IgD-negative memory B cell (primary cell): ENCODE data around the gene INPP5A. TPM values are rescaled to one million over a fixed set of nuclear protein-coding genes. Genes with fewer than 3 reads are reported as not detected.
A peak's percentile ranks its signal among the peaks of the same experiment; 100 is the strongest.

Experiments used
- H3K27ac Mint-ChIP-seq, 3 donors: one replicate each; pipeline ENCODE4 v1.8.0; 2020 to 2022; ENCODE audit warnings: mild to moderate bottlenecking in 3 of 3, mixed read lengths in 3 of 3, moderate library complexity in 1 of 3
- H3K27me3 Mint-ChIP-seq: one replicate; pipeline ENCODE4 v1.8.0; 2021; ENCODE audit warnings: mixed read lengths
- H3K36me3 Mint-ChIP-seq: one replicate; pipeline ENCODE4 v1.8.0; 2020; ENCODE audit warnings: mild to moderate bottlenecking, mixed read lengths
- H3K4me1 Mint-ChIP-seq, 3 donors: one replicate each; pipeline ENCODE4 v1.8.0; 2020 to 2022; ENCODE audit warnings: mixed read lengths in 3 of 3, mild to moderate bottlenecking in 1 of 3
- H3K4me3 Mint-ChIP-seq, 4 donors: one replicate each; pipeline ENCODE4 v1.8.0; 2020 to 2022; ENCODE audit warnings: mild to moderate bottlenecking in 4 of 4, mixed read lengths in 4 of 4, moderate library complexity in 3 of 4
- H3K9me3 Mint-ChIP-seq, 3 donors: one replicate each; pipeline ENCODE4 v1.8.0; 2020 to 2021; ENCODE audit warnings: mixed read lengths in 3 of 3, mild to moderate bottlenecking in 1 of 3
- polyA plus RNA-seq: library from polyadenylated mRNA; unstranded; fragments of 300-500 nt; fragmentation: Illumina TruSeq; gene quantifications from one replicate; pipeline ENCODE4 v1.2.3, GENCODE V29; 2021

INPP5A gene
- polyA plus RNA-seq, 1 donor from 2014 or later: 0.94 TPM

GRCh38 chr10:132777441-132777840, 239.9 kb downstream of the INPP5A start:
- Mint-ChIP-seq H3K4me1 (no peaks in the 10 kb centered on the region), H3K9me3 (no peaks in the 10 kb centered on the region), H3K4me3 (no peak overlapping the region), H3K36me3 (peaks cover 3% of the 10 kb centered on the region), H3K27ac (no peak overlapping the region), H3K27me3 (no peaks in the 10 kb centered on the region)

DNA sequence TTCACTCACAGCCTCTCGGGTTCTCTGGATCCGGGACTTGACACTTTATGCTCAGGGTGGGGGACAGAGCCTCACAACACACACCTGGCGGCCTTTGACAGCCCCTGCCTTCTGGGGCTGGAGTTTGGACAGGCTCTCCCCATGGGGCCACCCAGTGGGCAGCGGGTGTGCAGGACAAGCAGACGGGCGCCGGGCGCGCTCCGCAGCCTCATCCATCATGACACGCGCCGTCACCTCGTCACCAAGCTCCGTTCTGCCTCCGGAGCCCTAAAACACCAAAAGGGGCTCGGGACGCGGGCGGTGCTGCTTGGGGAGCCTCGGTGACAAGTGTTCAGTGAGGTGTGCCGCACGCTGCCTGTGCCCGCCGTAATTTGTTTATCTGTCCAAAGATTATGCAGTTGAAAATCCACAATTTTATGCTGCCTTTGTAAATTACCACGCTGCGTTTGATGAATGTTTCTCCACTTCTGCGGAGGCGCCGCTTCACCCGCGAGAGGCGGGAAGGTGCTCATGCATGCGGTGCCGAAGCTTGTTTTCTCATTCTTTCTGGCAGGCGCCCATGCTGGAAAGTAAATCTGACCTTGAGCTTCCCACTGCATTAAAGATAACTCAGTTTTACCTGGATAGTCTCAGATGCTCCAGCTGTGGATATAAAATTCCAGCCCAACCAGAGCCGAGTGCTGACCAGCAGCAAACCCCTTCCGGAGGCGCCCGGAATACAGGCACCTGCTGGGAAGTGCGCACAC, 242.1 kb downstream of the INPP5A start:
- Mint-ChIP-seq H3K27me3 (peaks cover 6% of the 10 kb centered on the region), H3K9me3 (peaks cover 0 to 4% (median 3%) of the 10 kb centered on the region in 3 donors), H3K4me3 (no peak overlapping the region), H3K36me3 (peaks cover 3% of the 10 kb centered on the region), H3K4me1 (peaks cover 0 to 4% (median 0%) of the 10 kb centered on the region in 3 donors), H3K27ac (no peak overlapping the region)

DNA sequence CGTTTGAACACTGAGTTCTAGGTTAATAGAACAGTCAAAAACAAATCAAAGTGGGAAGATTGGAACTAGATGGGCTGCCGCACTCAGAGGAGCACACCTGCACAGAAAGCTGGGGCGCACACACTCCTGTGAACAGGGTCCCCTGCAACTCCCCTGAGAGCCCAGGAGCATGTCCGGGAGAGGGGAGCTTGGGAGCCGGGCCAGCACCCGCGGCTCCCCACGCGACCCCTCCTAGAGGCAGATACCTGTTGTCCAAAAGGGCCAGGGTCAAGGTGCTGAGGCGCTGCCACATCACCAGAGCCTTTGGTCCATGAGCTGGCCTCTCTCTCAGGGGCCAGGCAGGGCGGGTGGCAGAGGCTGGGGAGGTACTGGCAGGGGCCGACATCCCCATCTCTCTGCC, 242.8 kb downstream of the INPP5A start:
- Mint-ChIP-seq H3K27me3 (peaks cover 6% of the 10 kb centered on the region), H3K36me3 (peaks cover 3% of the 10 kb centered on the region), H3K27ac (no peak overlapping the region), H3K4me3 (no peak overlapping the region), H3K9me3 (peaks cover 0 to 4% (median 3%) of the 10 kb centered on the region in 3 donors), H3K4me1 (peaks cover 0 to 4% (median 0%) of the 10 kb centered on the region in 3 donors)

DNA sequence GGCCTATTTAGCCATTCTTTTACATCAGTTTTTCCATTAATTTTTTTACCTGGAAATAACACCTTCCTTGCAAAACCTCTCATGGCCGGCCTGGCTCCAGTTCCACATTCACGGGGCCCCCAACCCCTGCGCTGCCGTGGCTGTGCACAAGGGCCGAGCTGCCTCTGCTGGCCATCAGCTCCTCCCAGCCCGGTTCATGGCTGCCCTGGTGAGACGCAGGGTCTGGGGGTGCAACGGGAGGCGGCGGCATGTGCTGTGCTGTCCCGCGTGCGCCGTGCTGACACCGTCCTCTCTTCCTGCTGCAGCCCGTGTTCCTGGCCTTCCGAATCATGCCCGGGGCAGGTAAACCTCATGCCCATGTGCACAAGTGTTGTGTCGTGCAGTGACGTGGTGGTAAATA, 244.0 kb downstream of the INPP5A start:
- H3K4me1 Mint-ChIP-seq: peaks cover 0 to 4% (median 0%) of the 10 kb centered on the region in 3 donors
- peaks cover 6% of the 10 kb centered on the region for H3K27me3 Mint-ChIP-seq
- peaks cover 3% of the 10 kb centered on the region for H3K36me3 Mint-ChIP-seq
- no peak overlapping the region for H3K4me3 Mint-ChIP-seq
- H3K27ac Mint-ChIP-seq: no peak overlapping the region
- H3K9me3 Mint-ChIP-seq: peaks cover 0 to 4% (median 3%) of the 10 kb centered on the region in 3 donors

GRCh38 chr10:132783165-132783939, 245.8 kb downstream of the INPP5A start:
- Mint-ChIP-seq H3K27ac (peak overlapping the region in 2 of 3 donors; percentile 63 to 64), H3K36me3 (no peaks in the 10 kb centered on the region), H3K27me3 (peaks cover 7% of the 10 kb centered on the region), H3K4me3 (peak overlapping the region in 2 of 4 donors; percentile 30 to 55), H3K9me3 (peaks cover 0 to 4% (median 3%) of the 10 kb centered on the region in 3 donors), H3K4me1 (peaks cover 0 to 4% (median 0%) of the 10 kb centered on the region in 3 donors)

DNA sequence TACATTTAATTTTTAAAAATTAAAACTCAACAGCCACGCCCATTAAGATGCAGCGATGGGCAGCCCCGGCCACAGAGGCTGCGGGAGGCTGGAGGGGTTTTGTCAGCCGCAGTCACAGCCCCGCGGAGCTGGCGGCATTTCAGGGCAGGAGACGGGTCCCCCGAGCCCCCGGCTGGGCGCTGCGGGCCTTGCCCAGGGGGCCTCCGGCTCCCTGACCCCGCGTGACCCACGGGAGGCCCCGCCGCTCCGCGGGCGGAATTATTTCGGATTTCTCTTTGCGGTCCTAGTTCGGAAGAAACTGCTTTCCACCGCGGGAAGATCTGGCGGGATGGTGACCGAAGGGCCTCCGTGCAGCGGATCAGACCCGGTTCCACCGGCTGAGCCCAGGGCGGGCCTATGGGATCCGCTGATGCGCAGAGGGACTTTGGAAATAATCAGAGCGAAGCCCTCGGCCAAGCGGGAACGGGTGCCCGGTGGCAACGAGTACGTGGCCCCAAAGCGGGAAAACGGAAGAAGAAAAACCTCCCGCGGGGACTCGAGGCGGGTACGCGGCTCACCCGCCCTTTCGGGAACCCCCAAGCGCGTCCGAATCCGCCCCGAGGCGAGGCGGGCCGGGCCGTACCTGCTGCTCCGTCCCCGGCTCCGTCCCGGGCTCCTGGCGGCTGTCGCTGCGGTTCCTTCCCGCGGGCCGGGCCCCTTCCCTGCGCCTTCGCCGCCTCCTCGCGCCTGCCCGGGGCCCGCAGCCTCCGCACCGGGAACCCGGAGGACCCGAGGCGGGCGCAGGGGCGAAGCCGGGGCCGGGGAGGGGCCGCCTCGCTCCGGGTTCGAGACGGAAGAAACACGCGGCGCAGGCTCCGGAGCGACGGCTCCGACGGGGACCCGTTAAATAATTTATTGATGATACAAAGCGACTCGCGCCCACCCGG, 246.6 kb downstream of the INPP5A start:
- peak overlapping the region in 2 of 3 donors; percentile 64 to 78 for H3K27ac Mint-ChIP-seq
- H3K27me3 Mint-ChIP-seq: peaks cover 10% of the 10 kb centered on the region
- peak overlapping the region in 2 of 4 donors; percentile 55 to 60 for H3K4me3 Mint-ChIP-seq
- peaks cover 0 to 4% (median 3%) of the 10 kb centered on the region in 3 donors for H3K9me3 Mint-ChIP-seq
- H3K36me3 Mint-ChIP-seq: no peaks in the 10 kb centered on the region
- H3K4me1 Mint-ChIP-seq: peaks cover 0 to 4% (median 0%) of the 10 kb centered on the region in 3 donors

DNA sequence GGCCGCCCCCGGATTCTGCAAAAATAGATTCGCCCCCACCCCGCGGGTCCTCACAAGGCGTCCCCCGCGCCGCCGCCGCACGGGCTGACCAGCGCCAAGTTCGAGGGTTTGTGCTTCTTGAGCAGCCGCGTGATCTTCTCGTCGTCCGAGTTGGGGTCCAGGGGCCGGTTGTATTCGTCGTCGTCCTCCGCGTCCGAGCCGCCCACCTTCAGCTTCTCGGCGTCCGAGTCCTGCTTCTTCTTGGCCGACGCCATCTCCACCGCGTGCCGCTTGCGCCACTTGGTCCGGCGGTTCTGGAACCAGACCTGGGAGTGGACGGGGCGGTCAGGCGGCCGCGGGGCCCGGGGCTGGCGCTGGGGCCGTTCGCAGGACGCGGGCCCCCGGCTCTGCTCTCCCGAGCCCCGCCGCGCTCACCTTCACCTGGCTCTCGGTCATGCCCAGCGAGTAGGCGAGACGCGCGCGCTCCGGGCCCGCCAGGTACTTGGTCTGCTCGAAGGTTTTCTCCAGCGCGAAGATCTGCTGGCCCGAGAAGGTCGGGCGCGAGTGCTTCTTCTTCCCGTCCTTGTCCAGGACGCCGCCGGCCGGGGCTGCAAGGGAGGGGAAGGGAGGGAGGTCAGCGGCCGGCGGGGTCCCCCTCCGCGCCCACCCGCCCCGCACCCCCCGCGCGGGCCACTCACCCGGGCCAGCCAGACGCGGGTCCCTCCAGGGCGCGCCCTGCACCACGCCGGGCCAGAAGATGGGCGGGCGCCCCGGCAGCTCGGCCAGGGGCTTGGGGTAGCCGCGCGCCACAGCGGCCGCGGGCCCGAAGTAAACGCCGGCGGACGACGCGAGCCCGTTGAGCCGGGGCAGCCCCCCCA, 247.5 kb downstream of the INPP5A start:
- H3K36me3 Mint-ChIP-seq: no peaks in the 10 kb centered on the region
- H3K27ac Mint-ChIP-seq: peak overlapping the region in 1 of 3 donors; percentile 78
- peaks cover 10% of the 10 kb centered on the region for H3K27me3 Mint-ChIP-seq
- H3K4me1 Mint-ChIP-seq: peaks cover 0 to 4% (median 0%) of the 10 kb centered on the region in 3 donors
- no peak overlapping the region for H3K4me3 Mint-ChIP-seq
- H3K9me3 Mint-ChIP-seq: peaks cover 0 to 4% (median 3%) of the 10 kb centered on the region in 3 donors

DNA sequence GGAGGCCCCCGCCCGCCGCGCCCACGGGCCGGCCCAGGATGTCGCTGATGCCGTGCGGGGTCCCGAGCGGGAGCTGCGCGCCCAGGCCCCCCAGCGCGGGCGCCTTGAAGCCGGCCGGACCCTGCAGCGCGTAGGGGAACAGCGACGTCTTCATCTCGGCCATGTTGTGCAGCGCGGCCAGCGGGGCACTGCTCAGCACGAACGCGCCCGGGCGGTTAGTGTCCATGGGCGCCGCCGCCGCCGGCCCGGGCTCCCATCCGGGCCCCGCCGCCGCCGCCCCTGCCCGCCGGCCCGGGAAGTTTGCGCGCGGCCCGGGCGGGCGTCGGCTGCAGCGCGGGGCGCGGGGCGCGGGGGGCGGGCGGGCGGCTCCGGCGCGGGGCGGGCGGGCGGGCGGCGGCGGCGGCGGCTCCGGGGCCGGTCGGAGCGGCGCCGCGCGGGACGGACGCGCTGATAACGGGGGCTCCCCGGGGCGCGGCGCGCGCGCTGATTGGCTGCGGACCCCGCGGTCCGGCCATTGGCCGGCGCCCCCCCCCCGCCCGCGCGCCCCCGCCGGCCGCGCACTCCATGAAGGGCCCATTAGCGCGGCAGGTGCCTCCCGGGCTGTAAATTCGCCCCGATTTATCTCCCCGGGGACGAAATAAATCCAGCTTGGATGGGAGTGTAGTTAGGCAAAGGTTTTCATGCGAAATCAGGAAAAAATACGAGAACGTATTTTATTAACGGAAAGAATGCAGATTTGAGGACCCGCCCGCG, 248.3 kb downstream of the INPP5A start, which contains the start of gene NKX6-2:
Gene NKX6-2 (minus strand): TSS at position 425 of the 753 bp plus-strand sequence. CDS start 199 bp downstream, at position 226.
- Mint-ChIP-seq H3K4me3 (peak within 1 kb of the TSS in 1 of 4 donors; percentile 51), H3K27ac (peak within 1 kb of the TSS in 1 of 3 donors; percentile 78), H3K9me3 (peaks cover 0 to 4% (median 3%) of the 10 kb centered on the region in 3 donors), H3K36me3 (no peaks in the 10 kb centered on the region), H3K27me3 (peaks cover 14% of the 10 kb centered on the region), H3K4me1 (peaks cover 0 to 4% (median 0%) of the 10 kb centered on the region in 3 donors)

DNA sequence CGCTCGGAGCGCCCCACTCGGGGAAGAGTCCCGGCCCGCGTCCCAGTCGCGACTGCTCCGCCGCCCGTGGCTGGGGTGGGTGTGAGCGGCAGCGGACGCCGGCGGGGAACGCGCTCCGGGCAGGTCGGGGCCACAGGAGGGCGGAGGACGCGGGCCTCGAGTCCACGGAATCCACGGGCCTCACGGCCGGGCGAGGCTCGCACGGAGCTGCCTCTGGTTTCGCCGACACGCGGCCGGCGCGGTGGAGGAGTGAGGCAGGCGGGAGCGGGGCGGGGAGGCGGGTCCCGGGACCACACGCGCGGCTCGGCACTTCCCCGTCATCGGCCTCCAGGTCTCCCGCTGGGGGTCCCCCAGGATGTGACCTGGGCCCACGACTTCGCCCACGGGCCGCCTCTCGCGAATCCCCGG, 248.9 kb downstream of the INPP5A start:
- H3K27me3 Mint-ChIP-seq: peaks cover 15% of the 10 kb centered on the region
- no peak overlapping the region for H3K27ac Mint-ChIP-seq
- H3K9me3 Mint-ChIP-seq: peaks cover 0 to 4% (median 3%) of the 10 kb centered on the region in 3 donors
- peaks cover 0 to 4% (median 0%) of the 10 kb centered on the region in 3 donors for H3K4me1 Mint-ChIP-seq
- peak overlapping the region in 1 of 4 donors; percentile 51 for H3K4me3 Mint-ChIP-seq
- no peaks in the 10 kb centered on the region for H3K36me3 Mint-ChIP-seq

GRCh38 chr10:132786884-132787494, 249.4 kb downstream of the INPP5A start:
- peaks cover 0 to 4% (median 3%) of the 10 kb centered on the region in 3 donors for H3K9me3 Mint-ChIP-seq
- no peak overlapping the region for H3K27ac Mint-ChIP-seq
- no peak overlapping the region for H3K4me3 Mint-ChIP-seq
- H3K27me3 Mint-ChIP-seq: peaks cover 15% of the 10 kb centered on the region
- no peaks in the 10 kb centered on the region for H3K36me3 Mint-ChIP-seq
- H3K4me1 Mint-ChIP-seq: peaks cover 0 to 4% (median 0%) of the 10 kb centered on the region in 3 donors

- H3K36me3 Mint-ChIP-seq: no peaks in the 10 kb centered on the region
- peaks cover 15% of the 10 kb centered on the region for H3K27me3 Mint-ChIP-seq
- H3K4me1 Mint-ChIP-seq: peaks cover 0 to 4% (median 0%) of the 10 kb centered on the region in 3 donors
- H3K27ac Mint-ChIP-seq: no peak overlapping the region
- peak overlapping the region in 1 of 4 donors; percentile 28 for H3K4me3 Mint-ChIP-seq
- H3K9me3 Mint-ChIP-seq: peaks cover 0 to 4% (median 3%) of the 10 kb centered on the region in 3 donors
Observed at GRCh38 chr10:132787495-132788179, 250.1 kb downstream of the INPP5A start.

DNA sequence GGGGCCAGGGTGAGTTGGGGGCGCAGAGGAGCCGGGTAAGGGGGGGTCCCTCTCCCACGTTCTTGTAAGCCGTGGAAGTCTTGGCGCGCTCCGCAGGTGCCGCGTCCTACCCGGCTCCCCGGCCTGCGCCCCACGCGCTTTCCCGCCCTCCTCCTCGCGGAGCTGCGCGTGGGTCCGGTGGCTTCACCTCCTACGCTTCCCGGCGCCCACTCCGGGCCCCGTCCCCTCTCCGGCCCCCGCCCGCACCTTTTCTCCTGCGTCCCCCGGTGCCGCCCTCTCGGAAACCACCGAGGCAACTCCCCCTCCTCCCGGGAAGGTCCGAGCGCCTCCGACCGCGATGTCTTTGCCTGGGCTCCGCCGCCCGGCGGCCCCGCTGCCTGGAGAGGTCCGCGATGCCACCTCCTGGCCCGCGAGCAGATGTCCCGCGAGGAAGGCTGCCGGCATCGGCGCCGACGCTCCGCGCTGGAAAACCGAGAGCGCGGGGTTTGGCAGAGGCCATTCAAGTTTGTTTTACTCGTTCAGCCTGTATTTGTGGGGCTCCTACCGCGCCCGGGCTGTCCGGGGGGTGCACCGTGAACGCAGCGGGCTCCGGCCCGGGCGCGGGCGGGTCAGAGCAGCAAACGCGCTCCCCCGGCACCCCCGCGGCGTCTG, 250.7 kb downstream of the INPP5A start:
- H3K4me3 Mint-ChIP-seq: peak overlapping the region in 1 of 4 donors; percentile 28
- H3K36me3 Mint-ChIP-seq: no peaks in the 10 kb centered on the region
- H3K9me3 Mint-ChIP-seq: peaks cover 0 to 4% (median 1%) of the 10 kb centered on the region in 3 donors
- H3K27ac Mint-ChIP-seq: no peak overlapping the region
- H3K4me1 Mint-ChIP-seq: no peaks in the 10 kb centered on the region
- peaks cover 11% of the 10 kb centered on the region for H3K27me3 Mint-ChIP-seq
